VCaP (cell line): ENCODE measurements around the gene CTAGE8.
"Not testable (repeated sequence)": the region's sequence is repeated elsewhere in the genome, so short reads cannot be mapped to it uniquely, and the experiment has no call there.

Experiments used
- H3K27ac ChIP-seq: fragments of 450-650 bp; 2 replicates; pipeline ENCODE4 v1.5.1; 2017
- CTCF ChIP-seq: fragments of 450-650 bp; conservative IDR thresholded peaks from 2 replicates; pipeline ENCODE4 v1.5.1; 2017; ENCODE audit warnings: mild to moderate bottlenecking, moderate library complexity

CTAGE8 gene

GRCh38 chr7:144256112-144256511 lies 13.0 kb downstream of the CTAGE8 start:
- no peak overlapping the region for H3K27ac ChIP-seq
- no peak for TF ChIP-seq CTCF

- no peak overlapping the region for H3K27ac ChIP-seq
- TF ChIP-seq CTCF = no peak
Measured at GRCh38 chr7:144255471-144255897, 13.6 kb downstream of the CTAGE8 start.

GRCh38 chr7:144252307-144252706 lies 16.8 kb downstream of the CTAGE8 start:
- H3K27ac ChIP-seq = not testable (repeated sequence)

- H3K27ac ChIP-seq = not testable (repeated sequence)
Measured at GRCh38 chr7:144247674-144248330, 21.3 kb downstream of the CTAGE8 start.

GRCh38 chr7:144246967-144247366 lies 22.1 kb downstream of the CTAGE8 start:
- not testable (repeated sequence) for H3K27ac ChIP-seq

- H3K27ac ChIP-seq = not testable (repeated sequence)
Measured at GRCh38 chr7:144245372-144245771, 23.7 kb downstream of the CTAGE8 start.

- H3K27ac ChIP-seq = not testable (repeated sequence)
Measured at GRCh38 chr7:144239365-144239764, 29.7 kb downstream of the CTAGE8 start, which contains the start of gene OR2A42. TSS of gene OR2A42 (minus strand) at chr7:144239605. CDS start at chr7:144232843, 6,762 bp downstream.

- not testable (repeated sequence) for H3K27ac ChIP-seq
Measured at GRCh38 chr7:144238530-144239082, 30.5 kb downstream of the CTAGE8 start.

- H3K27ac ChIP-seq = not testable (repeated sequence)
Measured at GRCh38 chr7:144233039-144233438, 36.0 kb downstream of the CTAGE8 start.

- not testable (repeated sequence) for H3K27ac ChIP-seq
Measured at GRCh38 chr7:144231027-144231426, 38.1 kb downstream of the CTAGE8 start.

- not testable (repeated sequence) for H3K27ac ChIP-seq
Measured at GRCh38 chr7:144228810-144229209, 40.3 kb downstream of the CTAGE8 start.

GRCh38 chr7:144226866-144227265 lies 42.2 kb downstream of the CTAGE8 start:
- not testable (repeated sequence) for H3K27ac ChIP-seq

- not testable (repeated sequence) for H3K27ac ChIP-seq
Measured at GRCh38 chr7:144223675-144224074, 45.4 kb downstream of the CTAGE8 start.

GRCh38 chr7:144220531-144220930 lies 48.6 kb downstream of the CTAGE8 start:
- H3K27ac ChIP-seq = not testable (repeated sequence)

- not testable (repeated sequence) for H3K27ac ChIP-seq
Measured at GRCh38 chr7:144219149-144219548, 49.9 kb downstream of the CTAGE8 start.

- H3K27ac ChIP-seq = not testable (repeated sequence)
Measured at GRCh38 chr7:144218581-144218980, 50.5 kb downstream of the CTAGE8 start.

- not testable (repeated sequence) for H3K27ac ChIP-seq
Measured at GRCh38 chr7:144217200-144217599, 51.9 kb downstream of the CTAGE8 start.
